Keratinocyte (primary cell): ENCODE results near the gene ATE1.

Experiments used
- CTCF ChIP-seq, 3 experiments: IDR thresholded peaks in 1 of 3; conservative IDR thresholded peaks in 1 of 3; optimal IDR thresholded peaks in 1 of 3; 2 replicates in 2 of 3; 3 replicates in 1 of 3; pipeline versions ENCODE3 to v1.5.1; 2011; ENCODE audit warnings: low read length in 3 of 3, mild to moderate bottlenecking in 3 of 3, moderate library complexity in 2 of 3, control low read depth in 1 of 3, inconsistent platforms in 1 of 3; ENCODE audit not compliant: insufficient read depth in 2 of 3; ENCODE audit errors: extremely low read depth in 1 of 3
- EZH2 ChIP-seq: IDR thresholded peaks from one replicate; pipeline ENCODE4 v1.6.1; 2012; ENCODE audit warnings: inconsistent platforms, mild to moderate bottlenecking, low read length, moderate library complexity

- TF ChIP-seq CTCF (optimal IDR thresholded peaks at IDR 0.05 in 1 of 3, IDR thresholded peaks at IDR 0.05 in 1 of 3, conservative IDR thresholded peaks at IDR 0.05 in 1 of 3; ENCODE audit: extremely low read depth in 1 of 3, insufficient read depth in 2 of 3, low read length in 3 of 3): no peak
- no peak for TF ChIP-seq EZH2
Measured at GRCh38 chr10:121862042-121862441, 65.8 kb downstream of the ATE1 start.
